HG03060 (cell line): ENCODE measurements around the gene INPP4B.

Source experiments
- ATAC-seq: cut with Tn5 transposase; IDR thresholded peaks from one replicate; pipeline ENCODE4 v1.9.1; 2021; ENCODE audit warnings: low read depth, moderate number of reproducible peaks; ENCODE audit not compliant: unreplicated experiment

Gene INPP4B

GRCh38 chr4:142121448-142122350 lies 724.4 kb downstream of the INPP4B start:
- no peak for ATAC-seq

GRCh38 chr4:142120921-142121320 lies 725.2 kb downstream of the INPP4B start:
- ATAC-seq: no peak

- no peak for ATAC-seq
Observed at GRCh38 chr4:142112451-142112850, 733.6 kb downstream of the INPP4B start.

GRCh38 chr4:142110136-142110535 lies 736.0 kb downstream of the INPP4B start:
- ATAC-seq: no peak

- no peak for ATAC-seq
Observed at GRCh38 chr4:142104041-142104440, 742.1 kb downstream of the INPP4B start.

GRCh38 chr4:142101401-142101800 lies 744.7 kb downstream of the INPP4B start:
- no peak for ATAC-seq

- no peak for ATAC-seq
Observed at GRCh38 chr4:142100941-142101340, 745.2 kb downstream of the INPP4B start.

GRCh38 chr4:142098900-142099545 lies 747.1 kb downstream of the INPP4B start:
- no peak for ATAC-seq

GRCh38 chr4:142098380-142098779 lies 747.7 kb downstream of the INPP4B start:
- ATAC-seq: no peak

- no peak for ATAC-seq
Observed at GRCh38 chr4:142097015-142097414, 749.1 kb downstream of the INPP4B start.

- ATAC-seq: no peak
Observed at GRCh38 chr4:142095886-142096605, 750.1 kb downstream of the INPP4B start.

GRCh38 chr4:142092941-142093340 lies 753.2 kb downstream of the INPP4B start:
- ATAC-seq: no peak

GRCh38 chr4:142091691-142092182 lies 754.4 kb downstream of the INPP4B start:
- no peak for ATAC-seq

- no peak for ATAC-seq
Observed at GRCh38 chr4:142091085-142091513, 755.0 kb downstream of the INPP4B start.

- ATAC-seq: no peak
Observed at GRCh38 chr4:142088906-142089305, 757.2 kb downstream of the INPP4B start.

GRCh38 chr4:142085513-142086292 lies 760.4 kb downstream of the INPP4B start:
- ATAC-seq: no peak

- ATAC-seq: no peak
Observed at GRCh38 chr4:142083264-142083663, 762.8 kb downstream of the INPP4B start.

- no peak for ATAC-seq
Observed at GRCh38 chr4:142081025-142081424, 765.1 kb downstream of the INPP4B start.

GRCh38 chr4:142079959-142080358 lies 766.1 kb downstream of the INPP4B start:
- no peak for ATAC-seq

GRCh38 chr4:142077048-142077447 lies 769.1 kb downstream of the INPP4B start:
- no peak for ATAC-seq
